Calu3 (cell line): ENCODE measurements around the gene BCKDHA. TPM values are rescaled to one million over a fixed set of nuclear protein-coding genes. Genes with fewer than 3 reads are reported as not detected.
A peak's percentile ranks its signal among the peaks of the same experiment; 100 is the strongest.
"Not testable (repeated sequence)": the region's sequence is repeated elsewhere in the genome, so short reads cannot be mapped to it uniquely, and the experiment has no call there.

Experiments used
- BruUV-seq: library from RNA; stranded (reverse); fragments of 400-500 nt; replicated peaks from 2 replicates; lab custom pipeline; 2021; lab: Mats Ljungman, UMichigan
- CTCF ChIA-PET: fragments of 300-600 bp; sonication (Branson Sonifier 250); formaldehyde crosslinking; loops from one replicate; lab custom pipeline; 2022; ENCODE audit warnings: antibody characterized with exemption; lab: Charles Lee
- DNase-seq: peaks from one replicate; pipeline ENCODE4 v3.0.0; 2022
- H3K27ac Mint-ChIP-seq: one replicate; pipeline ENCODE4 v1.8.0; 2022; ENCODE audit warnings: mixed read lengths; ENCODE audit not compliant: unreplicated experiment
- H3K27me3 Mint-ChIP-seq: one replicate; pipeline ENCODE4 v1.8.0; 2022; ENCODE audit warnings: mixed read lengths; ENCODE audit not compliant: unreplicated experiment
- H3K36me3 Mint-ChIP-seq: one replicate; pipeline ENCODE4 v1.8.0; 2022; ENCODE audit warnings: mild to moderate bottlenecking, moderate library complexity, mixed read lengths; ENCODE audit not compliant: insufficient read depth, unreplicated experiment
- H3K4me1 Mint-ChIP-seq: one replicate; pipeline ENCODE4 v1.8.0; 2022; ENCODE audit warnings: mild to moderate bottlenecking, low read depth, mixed read lengths; ENCODE audit not compliant: unreplicated experiment
- H3K4me3 Mint-ChIP-seq: one replicate; pipeline ENCODE4 v1.8.0; 2022; ENCODE audit warnings: mild to moderate bottlenecking, low read depth, moderate library complexity, mixed read lengths; ENCODE audit not compliant: unreplicated experiment
- H3K9me3 Mint-ChIP-seq: one replicate; pipeline ENCODE4 v1.8.0; 2022; ENCODE audit warnings: low read depth, mixed read lengths; ENCODE audit not compliant: unreplicated experiment
- CTCF ChIP-seq: fragments of 200-600 bp; IDR thresholded peaks from one replicate; pipeline ENCODE4 v1.8.0; 2022; ENCODE audit warnings: antibody characterized with exemption; ENCODE audit not compliant: unreplicated experiment
- intact Hi-C: fragments of 100-400 bp; cut with micrococcal nuclease; formaldehyde crosslinking; loops from one replicate; pipeline ENCODE4 v1.10.0; 2022; ENCODE audit not compliant: unreplicated experiment
- total RNA-seq: library from RNA; stranded (reverse); gene quantifications from 2 replicates; pipeline ENCODE4 v1.2.3, GENCODE V29; 2022

BCKDHA gene
- total RNA-seq, 1 experiment from 2014 or later: 19.8 TPM

GRCh38 chr19:41431426-41432386 lies 34.1 kb downstream of the BCKDHA start:
- H3K4me1 Mint-ChIP-seq: peaks cover 8% of the 10 kb centered on the region
- no peak overlapping the region for H3K4me3 Mint-ChIP-seq
- no peaks in the 10 kb centered on the region for H3K27me3 Mint-ChIP-seq
- BruUV-seq: TSS peak; percentile 37
- intact Hi-C loops: loop anchor here (10.0 kb wide), 1 partner anchor 77 kb away; the partner anchor contains the start of gene TGFB1
- no peak overlapping the region for H3K27ac Mint-ChIP-seq
- CTCF ChIA-PET: interaction anchor here (1.0 to 1.3 kb wide), 3 partner anchors 22 to 169 kb away, joined by 3 to 6 read pairs (median 4); no protein-coding TSS in a partner anchor
- H3K9me3 Mint-ChIP-seq: no peaks in the 10 kb centered on the region
- peaks cover 29% of the 10 kb centered on the region for H3K36me3 Mint-ChIP-seq
- TF ChIP-seq CTCF: peak; percentile 40
- DNase-seq: no peak

DNA sequence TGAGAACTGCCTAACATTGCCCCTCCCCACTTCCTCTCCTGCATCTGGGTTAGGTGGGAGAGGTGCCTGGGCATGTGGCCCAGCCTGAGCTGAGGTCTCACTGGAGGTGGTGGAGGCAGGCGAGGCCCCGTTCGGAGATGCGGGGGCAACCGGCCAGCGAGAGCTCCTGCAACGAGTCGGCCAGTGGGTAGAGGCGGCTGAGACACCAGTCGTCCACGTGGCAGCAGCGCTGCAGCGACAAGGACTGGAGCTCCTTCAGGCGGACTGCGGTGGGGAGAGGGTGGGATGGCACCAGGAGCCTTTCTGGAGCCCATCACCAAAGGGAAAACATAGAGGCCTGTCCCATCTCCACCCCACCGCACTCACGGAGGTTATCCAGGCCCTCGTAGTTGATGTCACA lies 35.6 kb downstream of the BCKDHA start:
- no peak for DNase-seq
- H3K36me3 Mint-ChIP-seq: peaks cover 23% of the 10 kb centered on the region
- no peaks in the 10 kb centered on the region for H3K9me3 Mint-ChIP-seq
- no TSS peak for BruUV-seq
- H3K4me1 Mint-ChIP-seq: no peaks in the 10 kb centered on the region
- H3K27ac Mint-ChIP-seq: no peak overlapping the region
- H3K4me3 Mint-ChIP-seq: no peak overlapping the region
- no peak for TF ChIP-seq CTCF
- CTCF ChIA-PET: no interaction called here
- intact Hi-C loops: loop anchor here (10.0 kb wide), 1 partner anchor 78 kb away; the partner anchor contains the start of gene TGFB1
- no peaks in the 10 kb centered on the region for H3K27me3 Mint-ChIP-seq

- no peak overlapping the region for H3K4me3 Mint-ChIP-seq
- DNase-seq: no peak
- TF ChIP-seq CTCF: no peak
- H3K9me3 Mint-ChIP-seq: no peaks in the 10 kb centered on the region
- no peak overlapping the region for H3K27ac Mint-ChIP-seq
- peaks cover 19% of the 10 kb centered on the region for H3K36me3 Mint-ChIP-seq
- intact Hi-C loops: loop anchor here (10.0 kb wide), 1 partner anchor 80 kb away; the partner anchor contains the start of gene TGFB1
- no peaks in the 10 kb centered on the region for H3K4me1 Mint-ChIP-seq
- CTCF ChIA-PET: interaction anchor here (0.6 to 0.7 kb wide), 2 partner anchors 129 to 733 kb away, joined by 4 to 5 read pairs; no protein-coding TSS in a partner anchor
- BruUV-seq: no TSS peak
- no peaks in the 10 kb centered on the region for H3K27me3 Mint-ChIP-seq
Measured at GRCh38 chr19:41434450-41434849, 36.8 kb downstream of the BCKDHA start.

DNA sequence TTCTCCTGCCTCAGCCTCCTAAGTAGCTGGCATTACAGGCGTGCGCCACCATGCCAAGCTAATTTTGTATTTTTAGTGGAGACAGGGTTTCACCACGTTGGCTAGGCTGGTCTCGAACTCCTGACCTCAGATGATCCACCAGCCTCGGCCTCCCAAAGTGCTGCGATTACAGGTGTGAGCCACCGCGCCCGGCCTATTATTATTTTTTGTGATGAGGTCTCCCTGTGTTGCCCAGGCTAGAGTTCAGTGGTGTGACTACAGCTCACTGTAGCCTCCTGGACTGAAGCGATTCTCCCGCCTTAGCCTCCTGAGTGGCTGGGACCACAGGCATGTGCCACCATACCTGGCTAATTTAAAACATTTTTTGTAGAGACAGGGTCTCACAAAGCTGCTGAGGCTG lies 37.8 kb downstream of the BCKDHA start:
- not testable (repeated sequence) for BruUV-seq

More for the DNA sequence above, 37.8 kb downstream of the BCKDHA start:
- peaks cover 13% of the 10 kb centered on the region for H3K36me3 Mint-ChIP-seq
- H3K9me3 Mint-ChIP-seq, H3K4me1 Mint-ChIP-seq, DNase-seq, H3K27ac Mint-ChIP-seq, H3K27me3 Mint-ChIP-seq, H3K4me3 Mint-ChIP-seq: not testable (repeated sequence)
- intact Hi-C loops: loop anchor here (10.0 kb wide), 1 partner anchor 81 kb away; the partner anchor contains the start of gene TGFB1
- CTCF ChIA-PET: interaction anchor here (0.6 kb wide), 1 partner anchor 11 kb away, joined by 3 read pairs; no protein-coding TSS in a partner anchor
